ENCODE results near the gene KRTAP12-3. TPM values are rescaled to one million over a fixed set of nuclear protein-coding genes. Genes with fewer than 3 reads are reported as not detected.

KRTAP12-3 gene
- total and polyA plus RNA-seq, 2 donors (not counting 1 experiment from before 2014, with no cell fraction given) = not detected

DNA sequence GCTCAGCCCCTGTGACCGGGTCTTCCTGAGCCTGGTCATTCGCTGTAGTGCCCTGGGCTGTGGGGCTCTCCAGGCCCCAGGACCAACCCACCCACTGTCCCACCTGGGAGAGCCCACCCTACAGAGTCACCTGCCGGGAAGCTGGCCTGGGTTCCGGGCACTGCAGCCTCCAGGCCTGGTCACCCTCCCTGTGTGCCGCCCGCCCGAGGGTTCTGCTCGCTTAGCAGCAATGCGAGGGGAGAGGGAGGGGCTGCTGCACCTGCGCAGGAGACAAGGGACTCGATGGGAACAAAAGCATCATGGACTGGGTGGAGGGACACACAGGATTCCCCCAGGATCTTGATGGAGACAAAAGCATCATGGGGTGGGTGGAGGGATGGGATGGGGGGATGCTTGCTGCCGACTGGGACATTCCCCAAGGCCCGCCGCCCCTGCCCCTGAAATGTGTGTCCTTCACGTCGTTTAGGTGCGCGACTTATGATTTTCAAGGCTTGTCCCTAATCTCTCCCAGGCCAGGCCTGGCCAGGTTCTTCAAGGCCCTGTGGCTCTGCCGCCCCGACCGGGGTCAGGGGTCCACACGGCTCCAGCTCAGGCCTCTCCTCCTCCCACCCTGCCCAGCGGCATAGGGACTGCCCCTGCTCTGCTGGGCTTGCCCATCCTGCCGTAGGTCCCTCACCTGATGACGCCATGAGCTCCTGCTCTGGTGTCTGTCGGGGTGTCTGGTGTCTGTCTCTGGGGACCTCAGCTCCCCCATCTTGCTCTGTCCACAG lies 44.2 kb upstream of the KRTAP12-3 start:
- H3K4me2 ChIP-seq (ENCODE audit: extremely low read depth, insufficient read depth, low read length) = no peak overlapping the region
- H3K4me3 ChIP-seq (replicated peaks in 1 of 4; ENCODE audit: control extremely low read depth in 1 of 4, insufficient read depth in 1 of 4, low read depth in 3 of 4, low read length in 4 of 4) = no peak overlapping the region
- H3K4me1 ChIP-seq (ENCODE audit: control insufficient read depth, extremely low read depth, insufficient read depth, low read length) = no peaks in the 10 kb centered on the region
- H3K79me2 ChIP-seq (ENCODE audit: control insufficient read depth, insufficient read depth, low read length) = no peaks in the 10 kb centered on the region
- no peak for TF ChIP-seq EZH2 (IDR thresholded peaks at IDR 0.05; ENCODE audit: low read length, missing control alignments)
- TF ChIP-seq, protein P1, sequence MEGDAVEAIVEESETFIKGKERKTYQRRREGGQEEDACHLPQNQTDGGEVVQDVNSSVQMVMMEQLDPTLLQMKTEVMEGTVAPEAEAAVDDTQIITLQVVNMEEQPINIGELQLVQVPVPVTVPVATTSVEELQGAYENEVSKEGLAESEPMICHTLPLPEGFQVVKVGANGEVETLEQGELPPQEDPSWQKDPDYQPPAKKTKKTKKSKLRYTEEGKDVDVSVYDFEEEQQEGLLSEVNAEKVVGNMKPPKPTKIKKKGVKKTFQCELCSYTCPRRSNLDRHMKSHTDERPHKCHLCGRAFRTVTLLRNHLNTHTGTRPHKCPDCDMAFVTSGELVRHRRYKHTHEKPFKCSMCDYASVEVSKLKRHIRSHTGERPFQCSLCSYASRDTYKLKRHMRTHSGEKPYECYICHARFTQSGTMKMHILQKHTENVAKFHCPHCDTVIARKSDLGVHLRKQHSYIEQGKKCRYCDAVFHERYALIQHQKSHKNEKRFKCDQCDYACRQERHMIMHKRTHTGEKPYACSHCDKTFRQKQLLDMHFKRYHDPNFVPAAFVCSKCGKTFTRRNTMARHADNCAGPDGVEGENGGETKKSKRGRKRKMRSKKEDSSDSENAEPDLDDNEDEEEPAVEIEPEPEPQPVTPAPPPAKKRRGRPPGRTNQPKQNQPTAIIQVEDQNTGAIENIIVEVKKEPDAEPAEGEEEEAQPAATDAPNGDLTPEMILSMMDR (conservative IDR thresholded peaks at IDR 0.05 in 1 of 2, IDR thresholded peaks at IDR 0.05 in 1 of 2; ENCODE audit: low read depth in 1 of 2, low read length in 2 of 2) = no peak
- H2AFZ ChIP-seq (ENCODE audit: low read length) = no peak overlapping the region
- H3K36me3 ChIP-seq (ENCODE audit: control insufficient read depth, insufficient read depth, low read length) = no peaks in the 10 kb centered on the region
- H4K20me1 ChIP-seq (ENCODE audit: control insufficient read depth, extremely low read depth, insufficient read depth, low read length) = no peaks in the 10 kb centered on the region
- H3K27ac ChIP-seq (ENCODE audit: insufficient read depth, low read length) = no peak overlapping the region
- H3K9me3 ChIP-seq (ENCODE audit: control insufficient read depth, insufficient read depth, low read depth, low read length) = no peaks in the 10 kb centered on the region
- DNase-seq (ENCODE audit: low read depth in 2 of 2) = no peak
- H3K9ac ChIP-seq (ENCODE audit: insufficient read depth, low read length) = no peak overlapping the region
- no peaks in the 10 kb centered on the region for H3K27me3 ChIP-seq (ENCODE audit: control insufficient read depth, insufficient read depth, low read length)

GRCh38 chr21:44614161-44614631 lies 43.5 kb upstream of the KRTAP12-3 start:
- H3K36me3 ChIP-seq (ENCODE audit: control insufficient read depth, insufficient read depth, low read length) = no peaks in the 10 kb centered on the region
- no peaks in the 10 kb centered on the region for H3K9me3 ChIP-seq (ENCODE audit: control insufficient read depth, insufficient read depth, low read depth, low read length)
- H3K4me3 ChIP-seq (replicated peaks in 1 of 4; ENCODE audit: control extremely low read depth in 1 of 4, insufficient read depth in 1 of 4, low read depth in 3 of 4, low read length in 4 of 4) = no peak overlapping the region
- H3K27me3 ChIP-seq (ENCODE audit: control insufficient read depth, insufficient read depth, low read length) = no peaks in the 10 kb centered on the region
- H3K4me1 ChIP-seq (ENCODE audit: control insufficient read depth, extremely low read depth, insufficient read depth, low read length) = no peaks in the 10 kb centered on the region
- no peak overlapping the region for H3K27ac ChIP-seq (ENCODE audit: insufficient read depth, low read length)
- H3K79me2 ChIP-seq (ENCODE audit: control insufficient read depth, insufficient read depth, low read length) = no peaks in the 10 kb centered on the region
- TF ChIP-seq, protein P1 (conservative IDR thresholded peaks at IDR 0.05 in 1 of 2, IDR thresholded peaks at IDR 0.05 in 1 of 2; ENCODE audit: low read depth in 1 of 2, low read length in 2 of 2) = no peak
- TF ChIP-seq EZH2 (IDR thresholded peaks at IDR 0.05; ENCODE audit: low read length, missing control alignments) = no peak
- H3K9ac ChIP-seq (ENCODE audit: insufficient read depth, low read length) = no peak overlapping the region
- DNase-seq (ENCODE audit: low read depth in 2 of 2) = no peak
- no peak overlapping the region for H3K4me2 ChIP-seq (ENCODE audit: extremely low read depth, insufficient read depth, low read length)
- no peaks in the 10 kb centered on the region for H4K20me1 ChIP-seq (ENCODE audit: control insufficient read depth, extremely low read depth, insufficient read depth, low read length)
- no peak overlapping the region for H2AFZ ChIP-seq (ENCODE audit: low read length)

DNA sequence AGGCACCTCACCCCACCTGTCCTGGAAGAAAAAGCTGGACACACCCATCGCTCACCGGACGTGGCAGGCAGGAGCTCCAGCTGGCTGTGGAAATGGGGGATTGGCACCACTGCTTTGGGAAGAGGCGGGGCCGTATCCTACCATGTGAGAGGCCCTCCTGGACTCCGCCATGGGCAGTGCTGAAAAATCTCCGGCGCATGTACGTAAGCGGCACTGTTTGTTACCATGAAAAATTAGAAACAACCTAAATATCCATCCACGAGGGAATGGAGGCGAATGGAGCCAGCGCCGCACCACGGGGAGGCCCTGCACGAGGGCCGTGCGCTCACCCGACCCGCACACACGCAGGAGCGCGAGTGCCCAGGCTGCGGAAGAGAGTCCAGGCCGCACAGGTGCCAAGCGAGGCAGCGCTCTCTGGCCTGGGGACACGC lies 42.8 kb upstream of the KRTAP12-3 start:
- Histone ChIP-seq H4K20me1 (ENCODE audit: control insufficient read depth, extremely low read depth, insufficient read depth, low read length) (no peaks in the 10 kb centered on the region), H3K4me1 (ENCODE audit: control insufficient read depth, extremely low read depth, insufficient read depth, low read length) (no peaks in the 10 kb centered on the region), H3K9me3 (ENCODE audit: control insufficient read depth, insufficient read depth, low read depth, low read length) (no peaks in the 10 kb centered on the region), H3K4me2 (ENCODE audit: extremely low read depth, insufficient read depth, low read length) (no peak overlapping the region), H3K79me2 (ENCODE audit: control insufficient read depth, insufficient read depth, low read length) (no peaks in the 10 kb centered on the region), H3K27ac (ENCODE audit: insufficient read depth, low read length) (no peak overlapping the region), H2AFZ (ENCODE audit: low read length) (no peak overlapping the region), H3K4me3 (replicated peaks in 1 of 4; ENCODE audit: control extremely low read depth in 1 of 4, insufficient read depth in 1 of 4, low read depth in 3 of 4, low read length in 4 of 4) (no peak overlapping the region), H3K36me3 (ENCODE audit: control insufficient read depth, insufficient read depth, low read length) (no peaks in the 10 kb centered on the region), H3K9ac (ENCODE audit: insufficient read depth, low read length) (no peak overlapping the region), H3K27me3 (ENCODE audit: control insufficient read depth, insufficient read depth, low read length) (no peaks in the 10 kb centered on the region)
- TF ChIP-seq EZH2 (IDR thresholded peaks at IDR 0.05; ENCODE audit: low read length, missing control alignments) = no peak
- TF ChIP-seq, protein P1 (conservative IDR thresholded peaks at IDR 0.05 in 1 of 2, IDR thresholded peaks at IDR 0.05 in 1 of 2; ENCODE audit: low read depth in 1 of 2, low read length in 2 of 2) = no peak
- no peak for DNase-seq (ENCODE audit: low read depth in 2 of 2)
